Measurements from ENCODE around the gene TRIP4. TPM values are rescaled to one million over a fixed set of nuclear protein-coding genes. Genes with fewer than 3 reads are reported as not detected.

Gene TRIP4
- total RNA-seq, 2 donors from 2014 or later, result 36.6 to 42.9 TPM

- peaks cover 27% of the 10 kb centered on the region for H3K36me3 Mint-ChIP-seq
- peaks cover 4 to 6% of the 10 kb centered on the region in 2 donors for H3K4me1 Mint-ChIP-seq (ENCODE audit: low read depth in 2 of 2)
- DNase-seq (ENCODE audit: low spot score) (no peak), ATAC-seq (no peak)
- H3K27ac Mint-ChIP-seq, result no peak overlapping the region
- no peak overlapping the region for H3K4me3 Mint-ChIP-seq
- H3K27me3 Mint-ChIP-seq, result no peaks in the 10 kb centered on the region
- no peaks in the 10 kb centered on the region for H3K9me3 Mint-ChIP-seq
These were observed 10.9 kb downstream of the TRIP4 start for GRCh38 chr15:64398575-64398974.

GRCh38 chr15:64400583-64400982 is 12.9 kb downstream of the TRIP4 start:
- DNase-seq (ENCODE audit: low spot score) (no peak), ATAC-seq (no peak)
- peaks cover 23% of the 10 kb centered on the region for H3K36me3 Mint-ChIP-seq
- no peaks in the 10 kb centered on the region for H3K27me3 Mint-ChIP-seq
- no peaks in the 10 kb centered on the region for H3K4me1 Mint-ChIP-seq (ENCODE audit: low read depth in 2 of 2)
- no peak overlapping the region for H3K27ac Mint-ChIP-seq
- H3K9me3 Mint-ChIP-seq, result no peaks in the 10 kb centered on the region
- no peak overlapping the region for H3K4me3 Mint-ChIP-seq

- Mint-ChIP-seq H3K4me3 (no peak overlapping the region), H3K4me1 (ENCODE audit: low read depth in 2 of 2) (peaks cover 0 to 5% of the 10 kb centered on the region in 2 donors), H3K36me3 (peaks cover 21% of the 10 kb centered on the region), H3K27ac (no peak overlapping the region), H3K27me3 (no peaks in the 10 kb centered on the region), H3K9me3 (no peaks in the 10 kb centered on the region)
- ATAC-seq, result no peak
- DNase-seq (ENCODE audit: low spot score), result no peak
These were observed 24.6 kb downstream of the TRIP4 start for GRCh38 chr15:64412216-64412615.

- no peak for DNase-seq (ENCODE audit: low spot score)
- H3K27me3 Mint-ChIP-seq, result no peaks in the 10 kb centered on the region
- H3K27ac Mint-ChIP-seq, result no peak overlapping the region
- no peak for ATAC-seq
- no peaks in the 10 kb centered on the region for H3K9me3 Mint-ChIP-seq
- H3K4me3 Mint-ChIP-seq, result no peak overlapping the region
- peaks cover 17% of the 10 kb centered on the region for H3K36me3 Mint-ChIP-seq
- H3K4me1 Mint-ChIP-seq (ENCODE audit: low read depth in 2 of 2), result peaks cover 2 to 4% of the 10 kb centered on the region in 2 donors
These were observed 35.1 kb downstream of the TRIP4 start for GRCh38 chr15:64422697-64423096.

GRCh38 chr15:64423970-64424369 is 36.3 kb downstream of the TRIP4 start:
- Mint-ChIP-seq H3K36me3 (peaks cover 12% of the 10 kb centered on the region), H3K4me1 (ENCODE audit: low read depth in 2 of 2) (peaks cover 3 to 8% of the 10 kb centered on the region in 2 donors), H3K4me3 (no peak overlapping the region), H3K27me3 (no peaks in the 10 kb centered on the region), H3K27ac (no peak overlapping the region), H3K9me3 (no peaks in the 10 kb centered on the region)
- ATAC-seq (no peak), DNase-seq (ENCODE audit: low spot score) (no peak)

GRCh38 chr15:64425221-64425620 is 37.6 kb downstream of the TRIP4 start:
- DNase-seq (ENCODE audit: low spot score) (no peak), ATAC-seq (no peak)
- Mint-ChIP-seq H3K4me1 (ENCODE audit: low read depth in 2 of 2) (peaks cover 12 to 18% of the 10 kb centered on the region in 2 donors), H3K27me3 (no peaks in the 10 kb centered on the region), H3K9me3 (no peaks in the 10 kb centered on the region), H3K36me3 (peaks cover 12% of the 10 kb centered on the region), H3K4me3 (no peak overlapping the region), H3K27ac (no peak overlapping the region)

- Mint-ChIP-seq H3K9me3 (no peaks in the 10 kb centered on the region), H3K4me1 (ENCODE audit: low read depth in 2 of 2) (peaks cover 17 to 25% of the 10 kb centered on the region in 2 donors), H3K4me3 (no peak overlapping the region), H3K27ac (peak overlapping the region; percentile 0 to 51), H3K36me3 (peaks cover 12% of the 10 kb centered on the region), H3K27me3 (no peaks in the 10 kb centered on the region)
- DNase-seq (ENCODE audit: low spot score) (no peak), ATAC-seq (no peak)
These were observed 39.3 kb downstream of the TRIP4 start for GRCh38 chr15:64426845-64427465.

- peak in 1 of 2 donors; percentile 54 for ATAC-seq
- no peak for DNase-seq (ENCODE audit: low spot score)
- Mint-ChIP-seq H3K9me3 (no peaks in the 10 kb centered on the region), H3K4me1 (ENCODE audit: low read depth in 2 of 2) (peaks cover 17 to 25% of the 10 kb centered on the region in 2 donors), H3K27ac (peak overlapping the region; percentile 81), H3K27me3 (no peaks in the 10 kb centered on the region), H3K4me3 (peak overlapping the region; percentile 61), H3K36me3 (peaks cover 14% of the 10 kb centered on the region)
These were observed 41.8 kb downstream of the TRIP4 start for GRCh38 chr15:64429448-64429847.

GRCh38 chr15:64430000-64430735 is 42.5 kb downstream of the TRIP4 start:
- Mint-ChIP-seq H3K27ac (peak overlapping the region; percentile 81), H3K36me3 (peaks cover 16% of the 10 kb centered on the region)
- ATAC-seq, result peak; percentile 93 to 95

GRCh38 chr15:64437982-64438381 is 50.3 kb downstream of the TRIP4 start:
- no peaks in the 10 kb centered on the region for H3K27me3 Mint-ChIP-seq
- H3K9me3 Mint-ChIP-seq, result no peaks in the 10 kb centered on the region
- no peak for ATAC-seq
- peaks cover 19% of the 10 kb centered on the region for H3K36me3 Mint-ChIP-seq
- DNase-seq (ENCODE audit: low spot score), result no peak
- H3K4me3 Mint-ChIP-seq, result no peak overlapping the region
- no peak overlapping the region for H3K27ac Mint-ChIP-seq
- H3K4me1 Mint-ChIP-seq (ENCODE audit: low read depth in 2 of 2), result peaks cover 4 to 23% of the 10 kb centered on the region in 2 donors

More at GRCh38 chr15:64430000-64430735, 42.5 kb downstream of the TRIP4 start:
- Mint-ChIP-seq H3K4me3 (peak overlapping the region; percentile 61), H3K9me3 (no peaks in the 10 kb centered on the region), H3K27me3 (no peaks in the 10 kb centered on the region), H3K4me1 (ENCODE audit: low read depth in 2 of 2) (peaks cover 17 to 25% of the 10 kb centered on the region in 2 donors)
- DNase-seq (ENCODE audit: low spot score), result peak; percentile 67

- H3K4me1 Mint-ChIP-seq (ENCODE audit: low read depth in 2 of 2), result peaks cover 6 to 30% of the 10 kb centered on the region in 2 donors
- no peak overlapping the region for H3K4me3 Mint-ChIP-seq
- H3K27ac Mint-ChIP-seq, result no peak overlapping the region
- H3K36me3 Mint-ChIP-seq, result peaks cover 18% of the 10 kb centered on the region
- ATAC-seq (no peak), DNase-seq (ENCODE audit: low spot score) (no peak)
- H3K27me3 Mint-ChIP-seq, result no peaks in the 10 kb centered on the region
- H3K9me3 Mint-ChIP-seq, result no peaks in the 10 kb centered on the region
These were observed 51.2 kb downstream of the TRIP4 start for GRCh38 chr15:64438653-64439447.

GRCh38 chr15:64441852-64442251 is 54.2 kb downstream of the TRIP4 start:
- H3K27me3 Mint-ChIP-seq, result no peaks in the 10 kb centered on the region
- peaks cover 12% of the 10 kb centered on the region for H3K36me3 Mint-ChIP-seq
- H3K4me3 Mint-ChIP-seq, result no peak overlapping the region
- DNase-seq (ENCODE audit: low spot score), result no peak
- ATAC-seq, result no peak
- no peaks in the 10 kb centered on the region for H3K9me3 Mint-ChIP-seq
- peaks cover 12 to 40% of the 10 kb centered on the region in 2 donors for H3K4me1 Mint-ChIP-seq (ENCODE audit: low read depth in 2 of 2)
- H3K27ac Mint-ChIP-seq, result peak overlapping the region in 1 of 2 donors; percentile 22

GRCh38 chr15:64443016-64443415 is 55.4 kb downstream of the TRIP4 start:
- Mint-ChIP-seq H3K9me3 (no peaks in the 10 kb centered on the region), H3K36me3 (peaks cover 21% of the 10 kb centered on the region), H3K4me1 (ENCODE audit: low read depth in 2 of 2) (peaks cover 15 to 45% of the 10 kb centered on the region in 2 donors), H3K27me3 (no peaks in the 10 kb centered on the region), H3K4me3 (peak overlapping the region; percentile 35), H3K27ac (peak overlapping the region; percentile 11 to 85)
- DNase-seq (ENCODE audit: low spot score) (no peak), ATAC-seq (no peak)

Data from natural killer cell treated with Interleukin-12 subunit alpha and Interleukin-12 subunit beta and Interleukin-15 and Interleukin-18, amount 100 ng/mL, for 72 hours (primary cell).